NCI-H1694 (cell line): ENCODE measurements around the gene SESTD1.
A peak's percentile ranks its signal among the peaks of the same experiment; 100 is the strongest.

ENCODE experiments used
- DNase-seq: peaks from one replicate; lab custom pipeline; 2025; lab: John Stamatoyannopoulos, UW

The SESTD1 gene, protein sequence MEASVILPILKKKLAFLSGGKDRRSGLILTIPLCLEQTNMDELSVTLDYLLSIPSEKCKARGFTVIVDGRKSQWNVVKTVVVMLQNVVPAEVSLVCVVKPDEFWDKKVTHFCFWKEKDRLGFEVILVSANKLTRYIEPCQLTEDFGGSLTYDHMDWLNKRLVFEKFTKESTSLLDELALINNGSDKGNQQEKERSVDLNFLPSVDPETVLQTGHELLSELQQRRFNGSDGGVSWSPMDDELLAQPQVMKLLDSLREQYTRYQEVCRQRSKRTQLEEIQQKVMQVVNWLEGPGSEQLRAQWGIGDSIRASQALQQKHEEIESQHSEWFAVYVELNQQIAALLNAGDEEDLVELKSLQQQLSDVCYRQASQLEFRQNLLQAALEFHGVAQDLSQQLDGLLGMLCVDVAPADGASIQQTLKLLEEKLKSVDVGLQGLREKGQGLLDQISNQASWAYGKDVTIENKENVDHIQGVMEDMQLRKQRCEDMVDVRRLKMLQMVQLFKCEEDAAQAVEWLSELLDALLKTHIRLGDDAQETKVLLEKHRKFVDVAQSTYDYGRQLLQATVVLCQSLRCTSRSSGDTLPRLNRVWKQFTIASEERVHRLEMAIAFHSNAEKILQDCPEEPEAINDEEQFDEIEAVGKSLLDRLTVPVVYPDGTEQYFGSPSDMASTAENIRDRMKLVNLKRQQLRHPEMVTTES

DNA sequence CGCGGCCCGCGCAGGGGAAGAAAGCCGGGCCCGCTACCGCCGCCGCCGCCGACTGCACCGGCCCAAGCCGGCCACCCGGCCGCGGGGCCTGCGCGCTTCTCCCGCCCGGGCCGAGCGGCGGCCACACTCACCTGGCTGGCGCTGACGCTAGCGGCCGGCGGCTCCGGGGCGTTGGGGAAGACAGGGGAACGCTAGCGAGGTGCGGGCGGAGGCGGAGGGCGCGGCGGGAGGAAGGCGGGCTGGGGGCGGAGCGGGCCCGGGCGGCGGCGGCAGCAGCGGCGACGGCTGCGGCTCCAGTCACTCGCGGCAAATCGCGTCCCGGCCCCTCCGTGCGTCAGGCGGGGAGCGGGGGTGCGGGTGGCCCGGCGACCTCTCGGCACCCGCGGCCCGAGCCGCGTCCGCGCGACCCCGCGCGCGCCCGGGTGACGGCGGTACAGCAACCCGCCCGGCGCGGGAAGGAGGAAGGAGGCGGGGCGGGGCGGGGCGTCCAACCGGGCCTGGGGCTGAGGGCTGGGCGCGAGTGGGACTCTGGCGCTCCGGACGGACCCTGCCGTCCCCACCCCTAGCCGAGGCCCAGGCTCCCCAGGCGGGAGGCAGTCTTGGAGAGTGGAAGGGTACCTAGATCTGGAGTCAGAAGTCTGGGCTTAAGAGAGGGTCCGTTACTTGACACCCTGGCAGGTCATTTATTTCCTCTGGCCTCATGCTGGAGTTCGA lies at the start of gene SESTD1:
Gene SESTD1, minus strand, starts transcription at position 465 of the 714 bp plus-strand sequence. CDS start 72,991 bp downstream, outside the sequence.
- peak; percentile 25 for DNase-seq

DNA sequence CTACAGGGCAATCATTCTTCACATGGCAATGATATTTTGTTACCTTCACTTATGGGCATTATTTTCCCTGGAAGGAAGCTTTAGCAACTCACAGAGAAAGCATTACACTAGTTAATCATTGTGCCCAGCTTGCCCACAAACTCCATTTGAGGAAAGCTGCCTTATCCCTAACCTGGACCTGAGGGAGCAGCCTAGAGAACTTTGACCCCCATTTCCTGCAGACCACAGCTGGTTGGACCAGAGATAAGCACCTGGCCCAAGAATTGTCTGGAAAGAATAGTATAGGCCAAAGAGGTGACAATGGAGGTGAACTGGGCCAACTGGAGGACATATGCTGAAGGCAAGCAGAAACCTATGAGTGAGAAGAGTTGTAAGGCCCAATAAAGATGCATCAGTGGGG lies 48.4 kb upstream of the SESTD1 start:
- DNase-seq: no peak

DNA sequence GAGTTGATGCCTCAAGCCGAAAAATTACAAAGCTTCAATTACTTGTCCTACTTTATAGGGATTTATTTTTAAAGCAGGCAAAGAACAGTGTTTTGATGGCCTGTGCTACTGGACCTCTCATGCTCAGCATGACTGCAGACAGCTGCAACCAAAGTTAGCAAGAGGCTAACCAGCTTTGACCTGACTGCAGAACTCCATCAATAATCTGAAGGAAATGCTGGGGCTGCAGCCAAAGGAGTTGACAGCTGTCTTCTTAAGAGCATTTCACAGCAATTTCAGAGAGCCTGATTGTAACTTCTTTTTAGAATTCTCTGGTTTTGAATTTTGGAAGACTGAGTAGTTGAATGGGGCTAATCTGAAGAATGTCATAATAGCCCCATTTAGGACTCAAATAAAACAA lies 46.5 kb upstream of the SESTD1 start:
- DNase-seq: no peak

DNA sequence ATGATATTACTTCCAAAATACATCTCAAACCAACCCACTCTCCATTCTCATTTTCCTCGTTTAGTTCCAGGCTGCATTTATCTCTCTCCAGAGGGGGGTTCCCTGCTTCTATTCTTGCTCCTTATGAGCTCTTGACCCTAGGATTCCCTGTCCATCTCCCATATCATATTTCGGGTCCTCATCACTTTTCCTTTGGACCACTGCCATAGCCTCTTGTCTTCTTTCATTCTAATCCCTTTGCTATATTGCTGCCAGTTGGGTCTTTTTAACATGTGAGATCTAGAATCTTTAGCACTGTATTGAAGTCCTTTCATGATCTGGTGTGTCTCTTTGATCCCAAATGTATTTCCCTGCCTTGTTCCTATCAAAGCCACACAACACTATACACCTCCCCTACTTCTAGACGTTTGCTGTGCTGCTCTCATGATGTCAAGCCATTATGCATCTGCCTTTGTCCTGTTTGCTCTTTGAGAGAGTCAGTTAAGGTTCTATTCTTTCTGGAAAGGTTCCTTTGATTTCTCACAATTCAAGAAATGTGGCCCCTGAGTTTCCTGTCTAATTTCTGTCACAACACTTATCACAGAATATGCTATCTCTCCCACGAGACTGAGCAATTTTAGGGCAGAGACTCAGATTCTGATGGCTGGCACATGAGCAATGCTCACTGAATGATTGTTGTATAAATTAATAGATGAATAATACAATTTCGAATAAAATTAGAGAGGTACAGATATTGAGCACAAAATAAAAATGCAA lies 43.2 kb upstream of the SESTD1 start:
- DNase-seq: no peak

DNA sequence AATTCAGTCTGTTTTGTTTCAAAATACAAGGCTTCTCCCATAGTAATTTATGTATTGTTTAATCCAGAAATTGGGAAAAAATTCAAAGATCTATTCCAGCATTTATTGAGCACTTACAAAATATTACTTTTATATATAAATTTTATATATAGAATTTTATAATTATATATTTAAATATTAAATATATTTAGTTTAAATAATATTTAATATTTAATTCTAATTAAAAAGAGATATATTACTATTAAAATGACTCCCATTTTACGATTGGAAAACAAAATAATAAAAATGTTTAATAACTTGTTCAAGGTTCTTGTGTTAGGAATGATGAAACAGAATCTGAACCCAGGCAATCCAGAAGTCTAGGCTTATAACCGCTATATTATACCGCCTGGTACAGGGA lies 40.5 kb upstream of the SESTD1 start:
- no peak for DNase-seq

DNA sequence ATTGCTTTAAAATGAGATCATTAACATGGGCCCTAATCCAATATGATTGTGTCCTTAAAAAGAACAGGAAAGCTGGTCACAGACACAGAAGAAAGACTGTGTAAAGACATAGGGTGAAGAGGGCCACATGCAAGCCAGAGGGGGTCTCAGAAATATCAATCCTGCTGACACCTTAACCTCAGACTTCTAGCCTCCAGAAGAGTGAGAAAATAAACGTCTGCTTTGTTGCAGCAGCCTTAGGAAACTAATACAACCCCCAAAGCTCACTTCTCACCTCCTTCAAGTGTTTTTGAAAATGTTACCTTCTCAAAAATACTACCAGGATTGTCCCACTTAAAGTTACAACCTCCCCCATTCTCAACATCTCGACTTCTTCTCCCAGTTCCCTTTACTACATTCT lies 39.8 kb upstream of the SESTD1 start:
- DNase-seq: no peak

DNA sequence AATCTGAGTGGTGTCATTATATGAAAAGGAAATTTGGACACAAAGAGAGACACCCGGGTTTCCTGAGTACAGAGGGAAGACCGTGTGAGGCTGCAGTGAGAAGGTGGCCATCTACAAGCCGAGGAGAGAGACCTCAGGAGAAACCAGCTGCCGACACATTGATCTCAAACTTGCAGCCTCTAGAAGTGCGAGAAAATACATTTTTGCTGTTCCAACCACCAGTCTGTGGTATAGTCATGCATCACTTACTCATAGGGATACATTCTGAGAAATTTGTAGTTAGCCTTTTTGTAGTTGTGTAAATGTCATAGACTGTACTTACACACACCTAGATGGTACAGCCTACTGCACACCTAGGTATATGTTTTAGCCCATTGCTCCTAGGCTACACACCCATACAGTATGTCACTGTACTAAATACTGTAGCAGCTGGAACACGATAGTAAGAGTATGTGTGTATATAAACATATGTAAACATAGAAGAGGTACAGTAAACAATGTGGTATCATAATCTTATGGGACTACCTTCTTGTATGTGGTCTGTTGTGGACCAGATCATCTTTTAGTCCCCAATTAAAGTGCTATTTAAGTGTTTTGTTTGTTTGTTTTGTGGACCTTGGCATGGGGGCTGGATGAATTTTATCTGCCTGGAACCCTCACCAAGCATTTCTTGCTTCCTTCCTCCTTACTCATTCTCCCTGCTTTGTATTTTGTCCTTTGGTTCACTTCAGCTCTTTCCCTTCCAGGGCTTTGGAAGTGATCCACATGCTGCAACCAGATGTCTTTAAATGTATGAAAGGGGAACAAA lies 38.3 kb upstream of the SESTD1 start:
- DNase-seq: no peak

DNA sequence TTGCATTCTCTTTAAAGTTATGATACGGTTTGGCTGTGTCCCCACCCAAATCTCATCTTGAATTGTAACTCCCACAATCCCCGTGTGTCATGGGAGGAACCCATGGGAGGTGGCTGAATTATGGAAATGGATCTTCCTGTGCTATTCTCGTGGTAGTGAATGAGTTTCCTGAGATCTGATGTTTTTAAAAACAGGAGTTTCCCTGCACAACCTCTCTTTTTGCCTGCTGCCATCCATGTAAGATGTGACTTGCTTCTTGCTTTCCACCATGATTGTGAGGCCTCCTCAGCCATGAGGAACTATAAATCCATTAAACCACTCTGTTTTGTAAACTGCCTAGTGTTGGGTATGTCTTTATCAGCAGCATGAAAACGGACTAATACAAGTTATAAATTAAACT lies 37.5 kb upstream of the SESTD1 start:
- no peak for DNase-seq

DNA sequence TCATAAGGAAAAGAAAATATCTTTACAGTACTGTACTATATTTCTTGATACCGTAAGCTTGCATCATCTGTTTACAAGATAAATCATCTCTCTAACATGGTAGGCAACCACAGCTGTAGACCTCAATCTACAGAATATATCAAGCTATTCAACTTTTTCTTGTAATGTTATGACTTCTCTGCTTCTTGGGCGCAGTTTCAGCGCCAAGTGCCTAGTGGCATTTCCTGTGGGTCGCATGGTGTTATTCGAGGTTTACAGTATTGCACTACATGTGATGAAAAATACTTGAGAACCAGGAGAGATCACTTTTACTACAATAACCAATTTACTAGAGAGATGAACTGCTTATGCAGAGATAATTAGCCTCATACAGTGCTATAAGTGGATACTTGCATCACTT lies 34.0 kb upstream of the SESTD1 start:
- DNase-seq: no peak

DNA sequence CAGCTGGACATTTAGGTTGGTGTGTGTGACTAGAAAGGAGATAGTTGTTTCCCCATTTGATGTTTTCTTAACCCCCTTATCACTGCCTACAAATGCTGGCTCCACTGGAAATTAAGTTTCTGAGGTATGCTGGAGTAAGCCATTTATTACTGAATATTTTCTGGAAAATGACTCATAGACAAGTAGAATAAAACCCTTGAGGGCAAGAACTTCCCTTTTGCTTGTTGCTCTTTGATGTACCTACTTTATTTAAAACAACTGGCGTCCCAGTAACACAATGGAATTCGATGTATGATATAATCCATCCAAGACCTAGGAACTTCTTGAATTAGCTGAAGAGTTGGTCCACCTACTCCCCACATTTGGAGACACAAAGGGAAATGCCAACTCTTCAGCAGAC lies 33.3 kb upstream of the SESTD1 start:
- DNase-seq: no peak

DNA sequence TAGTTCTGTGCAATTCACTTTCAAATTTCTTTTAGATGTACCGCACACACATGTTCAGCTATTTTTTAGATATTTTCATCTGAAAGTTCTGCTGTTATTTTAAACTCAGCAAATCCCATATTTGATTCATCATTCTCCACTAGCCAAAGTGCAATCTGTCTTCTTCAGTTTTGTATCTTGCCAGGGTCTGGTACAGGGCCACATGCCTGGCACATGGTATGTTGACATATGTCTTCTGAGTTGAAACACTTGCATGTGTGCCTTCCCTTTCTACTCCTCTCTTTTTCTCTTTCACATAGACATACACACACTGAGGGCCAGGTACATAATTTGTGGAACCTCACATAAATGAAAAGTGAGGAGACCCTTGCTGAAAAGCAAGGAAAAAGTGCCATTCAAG lies 25.7 kb upstream of the SESTD1 start:
- no peak for DNase-seq

DNA sequence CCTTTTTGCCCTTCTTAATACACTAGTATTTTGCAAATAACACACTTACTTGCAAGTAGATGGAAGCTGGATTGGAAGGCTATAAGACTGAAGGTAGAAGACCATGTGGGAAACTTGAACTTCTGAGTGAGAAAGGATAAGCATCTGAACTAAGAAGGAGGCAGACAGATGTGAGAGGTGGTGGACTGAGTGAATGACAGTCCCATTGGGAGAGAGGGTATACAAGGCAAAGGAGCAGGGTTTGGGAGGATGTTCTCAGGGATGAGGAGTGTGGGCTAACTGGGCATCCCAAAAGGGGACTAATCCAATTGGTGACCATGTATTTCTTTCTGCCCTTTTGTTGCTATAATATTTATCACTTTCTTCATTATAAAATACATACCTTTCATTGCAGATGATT lies 20.4 kb upstream of the SESTD1 start:
- no peak for DNase-seq

DNA sequence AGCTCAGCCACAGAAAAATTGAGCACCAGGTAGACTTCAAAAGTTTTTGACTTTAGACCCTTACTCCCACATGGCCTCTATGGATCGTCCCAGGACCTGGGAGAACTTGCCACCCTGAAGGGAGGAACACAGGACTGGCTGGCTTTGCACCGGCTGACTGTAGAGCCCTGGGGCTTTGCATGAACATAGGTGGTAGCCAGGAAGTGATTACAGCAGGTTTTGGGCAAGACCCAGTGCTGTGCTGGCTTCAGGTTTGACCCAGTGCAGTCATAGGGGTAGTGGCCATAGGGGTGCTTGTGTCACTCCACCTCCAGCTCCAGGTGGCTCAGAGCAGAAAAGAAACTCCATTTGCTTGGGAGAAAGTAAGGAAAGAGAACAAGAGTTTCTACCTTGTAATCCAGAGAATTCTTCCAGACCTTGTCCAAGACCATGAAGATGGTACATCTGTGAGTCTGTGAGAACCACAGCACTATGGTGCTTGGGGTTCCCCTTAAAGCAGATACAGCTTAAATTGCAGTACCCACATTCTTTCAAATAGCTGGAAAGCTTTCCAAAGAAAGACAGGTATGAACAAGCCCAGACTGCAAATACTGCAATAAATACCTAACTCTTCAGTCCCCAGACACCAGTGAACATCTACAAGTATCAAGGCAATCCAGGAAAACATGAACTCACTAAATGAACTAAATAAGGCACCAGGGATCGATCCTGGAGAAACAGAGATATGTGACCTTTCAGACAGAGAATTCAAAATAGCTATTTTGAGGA lies 13.0 kb upstream of the SESTD1 start:
- no peak for DNase-seq

DNA sequence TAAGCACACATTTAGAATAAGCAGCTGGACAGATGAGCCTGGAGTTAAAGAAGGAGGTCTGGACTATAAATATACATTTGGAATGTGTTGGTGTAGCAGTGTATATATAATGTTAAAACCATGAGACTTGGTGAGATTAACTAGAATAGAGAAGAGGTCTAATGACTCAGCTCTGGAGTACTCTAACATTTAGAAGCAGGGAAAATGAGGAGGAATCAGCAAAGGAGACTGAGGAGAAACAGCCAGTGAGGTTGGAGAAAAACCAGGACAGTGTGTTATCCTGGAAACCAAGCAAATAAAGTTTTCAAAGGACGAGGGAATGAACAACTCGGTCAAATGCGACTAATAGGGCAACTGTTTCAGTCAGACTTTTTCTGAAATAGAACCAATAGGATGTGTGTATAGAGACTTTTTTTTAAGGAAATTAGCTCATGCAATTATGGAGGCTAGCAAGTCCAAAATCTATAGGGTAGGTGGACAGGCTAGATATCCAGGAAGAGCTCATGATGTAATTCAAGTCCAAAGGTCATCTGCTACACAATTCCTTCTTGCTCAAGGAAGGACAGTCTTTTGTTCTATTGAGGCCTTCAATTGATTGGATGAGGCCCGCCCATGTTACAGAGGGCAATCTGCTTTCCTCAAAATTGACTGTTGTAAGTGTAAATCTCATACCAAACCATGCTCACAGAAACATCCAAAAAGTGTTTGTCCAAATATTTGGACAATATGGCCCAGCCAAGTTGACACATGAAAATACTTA lies 10.8 kb upstream of the SESTD1 start:
- no peak for DNase-seq

DNA sequence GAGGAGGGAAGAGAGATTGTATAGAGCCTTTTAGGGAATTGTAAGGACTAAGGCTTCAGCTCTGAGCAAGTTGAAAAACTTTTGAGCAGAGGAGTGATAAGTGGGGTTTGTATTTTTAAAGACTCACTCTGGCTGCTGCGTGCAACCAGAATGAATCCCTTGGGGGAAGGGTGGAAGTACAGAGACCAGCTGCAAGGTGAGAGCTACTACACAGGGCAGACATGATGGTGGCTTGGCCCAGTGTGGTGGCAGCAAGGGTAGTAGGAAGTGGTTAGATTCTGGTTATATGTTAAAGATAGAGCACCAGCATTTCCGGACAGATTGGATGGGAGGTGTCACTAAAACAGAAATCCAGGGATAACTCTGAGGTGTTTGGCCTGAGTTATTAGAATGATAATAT lies 10.1 kb upstream of the SESTD1 start:
- no peak for DNase-seq

DNA sequence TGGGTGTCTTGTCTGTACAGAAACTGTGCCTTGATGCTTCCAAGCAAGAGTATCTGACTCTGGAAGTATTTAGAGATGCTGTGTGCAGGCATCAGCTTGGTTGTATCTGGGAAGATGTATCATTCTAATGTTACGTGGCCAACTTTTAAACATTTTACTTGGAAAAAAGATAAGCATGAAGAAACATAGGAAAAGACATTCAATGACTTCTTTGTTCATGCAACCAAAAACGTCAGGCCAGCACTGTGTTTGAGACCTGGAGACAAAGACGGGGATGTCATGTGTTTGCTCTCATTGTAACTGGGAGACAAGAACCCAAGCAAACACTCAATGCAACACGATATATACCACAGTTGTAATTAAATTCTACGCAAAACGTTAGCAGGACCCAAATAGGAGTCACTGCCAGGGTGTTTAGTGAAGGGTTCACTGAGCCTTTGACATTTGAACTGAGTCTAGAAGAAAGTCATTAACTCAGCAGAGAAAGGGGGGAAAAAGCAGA lies 8.9 kb upstream of the SESTD1 start:
- no peak for DNase-seq

DNA sequence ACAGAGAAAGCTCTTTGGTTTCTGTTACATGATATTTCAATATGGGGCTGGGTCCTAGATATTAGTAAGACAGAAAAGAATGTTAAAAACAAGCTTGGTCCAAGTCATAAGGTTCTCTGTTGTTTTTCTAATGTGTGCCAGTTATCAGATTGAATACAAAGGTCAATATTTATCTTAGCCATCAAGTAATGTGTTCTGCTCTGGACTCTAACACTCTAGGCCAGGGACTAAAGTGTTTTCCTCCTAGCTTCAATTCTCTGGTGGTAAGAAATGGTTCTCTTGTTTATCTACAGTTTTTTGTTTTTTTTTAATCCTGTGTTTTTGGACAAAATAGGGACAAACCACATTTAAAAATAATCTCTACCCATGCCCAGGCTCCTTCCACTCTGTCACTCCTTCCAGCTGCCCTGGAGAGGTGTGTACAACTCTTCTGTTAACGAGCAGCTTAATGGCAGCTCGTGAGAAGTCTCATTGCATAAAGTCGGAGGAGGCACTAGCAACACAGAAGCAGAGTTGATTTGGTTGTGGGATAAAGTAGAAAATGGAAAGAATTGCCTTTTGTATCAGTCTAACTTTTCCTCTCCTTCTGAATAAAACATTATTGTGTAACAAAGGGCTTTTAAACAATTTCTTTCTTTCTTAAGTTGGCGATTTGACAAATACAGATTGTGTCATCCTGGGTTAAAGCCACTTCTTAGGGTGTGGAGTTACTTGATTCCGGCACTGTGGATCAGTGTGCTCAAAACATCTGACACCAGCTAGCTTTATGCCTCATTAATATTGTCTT lies 8.0 kb upstream of the SESTD1 start:
- no peak for DNase-seq

DNA sequence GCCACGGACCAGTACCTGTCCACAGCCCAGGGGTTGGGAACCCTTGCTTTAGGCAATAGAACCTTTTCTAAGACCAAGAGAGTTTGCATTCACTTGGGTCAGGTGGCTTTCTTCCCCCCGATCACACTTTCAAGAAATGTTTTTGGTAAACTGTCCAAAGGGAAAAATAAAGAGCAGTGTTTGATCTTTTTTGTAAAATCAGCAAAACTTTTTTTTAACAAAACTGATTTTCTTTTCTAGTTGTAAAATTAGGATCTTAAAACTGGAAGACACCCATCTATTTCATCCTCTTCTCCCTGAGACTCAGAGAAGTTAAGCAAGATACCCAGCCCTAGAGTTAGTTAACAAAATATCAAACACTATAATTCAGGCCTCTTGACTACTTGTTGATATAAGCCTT lies 6.1 kb upstream of the SESTD1 start:
- no peak for DNase-seq
